IMR-90 (cell line): ENCODE measurements around the gene CCDC137. TPM values are rescaled to one million over a fixed set of nuclear protein-coding genes. Genes with fewer than 3 reads are reported as not detected.
A peak's percentile ranks its signal among the peaks of the same experiment; 100 is the strongest.

Experiments
- ATAC-seq: fragments of 200-7000 bp; cut with Tn5 transposase; 2 replicates; pipeline ENCODE4 v1.9.1; 2020; ENCODE audit warnings: low read depth, mild to moderate bottlenecking, moderate library complexity
- BruUV-seq: library from RNA; stranded (reverse); fragments of 400-500 nt; replicated peaks from 2 replicates; lab custom pipeline; 2021; lab: Mats Ljungman, UMichigan
- CTCF ChIA-PET: fragments of 300-600 bp; formaldehyde crosslinking; extraction: SDS; loops from one replicate; lab custom pipeline; 2021; ENCODE audit warnings: antibody characterized with exemption; lab: Yijun Ruan, JAX
- POLR2A ChIA-PET: fragments of 300-600 bp; sonication (Branson Sonifier 250); formaldehyde crosslinking; loops from one replicate; lab custom pipeline; 2022; ENCODE audit warnings: antibody characterized with exemption; ENCODE audit not compliant: unreplicated experiment; lab: Charles Lee
- DNase-seq: peaks from one replicate; pipeline ENCODE4 v3.0.0; 2013
- H2AFZ ChIP-seq: replicated peaks from 2 replicates; pipeline ENCODE3; 2013; ENCODE audit warnings: low read length, mild to moderate bottlenecking; ENCODE audit not compliant: poor library complexity
- H2AK5ac ChIP-seq: 2 replicates; pipeline ENCODE4 v1.6.1; 2013; ENCODE audit warnings: low read depth, low read length, inconsistent platforms
- H2AK9ac ChIP-seq: replicated peaks from 2 replicates; pipeline ENCODE3; 2013; ENCODE audit warnings: mild to moderate bottlenecking, low read depth, low read length, moderate library complexity; ENCODE audit not compliant: poor library complexity
- H2BK120ac ChIP-seq: 2 replicates; pipeline ENCODE4 v1.6.1; 2013; ENCODE audit warnings: low read depth, low read length, inconsistent platforms
- H2BK15ac ChIP-seq: 3 replicates; pipeline ENCODE4 v1.6.1; 2013; ENCODE audit warnings: low read depth, low read length, inconsistent platforms
- H2BK20ac ChIP-seq: 2 replicates; pipeline ENCODE4 v1.6.1; 2013; ENCODE audit warnings: low read depth, mild to moderate bottlenecking, inconsistent platforms, low read length, moderate library complexity
- H2BK5ac ChIP-seq: 2 replicates; pipeline ENCODE4 v1.6.1; 2013; ENCODE audit warnings: mild to moderate bottlenecking, low read depth, low read length, inconsistent platforms; ENCODE audit not compliant: poor library complexity, severe bottlenecking
- H3K14ac ChIP-seq: replicated peaks from 2 replicates; pipeline ENCODE4 v1.6.1; 2013; ENCODE audit warnings: low read depth, low read length, inconsistent platforms
- H3K18ac ChIP-seq: 2 replicates; pipeline ENCODE4 v1.6.1; 2013; ENCODE audit warnings: low read depth, low read length, control low read depth
- H3K23ac ChIP-seq: 2 replicates; pipeline ENCODE4 v1.6.1; 2013; ENCODE audit warnings: low read depth, low read length, inconsistent platforms
- H3K27ac ChIP-seq: 2 replicates; pipeline ENCODE4 v1.5.1; 2013; ENCODE audit warnings: mild to moderate bottlenecking, control low read depth, low read length; ENCODE audit not compliant: insufficient read depth
- H3K27me3 ChIP-seq: 2 replicates; pipeline ENCODE4 v1.6.1; 2013; ENCODE audit warnings: low read length; ENCODE audit not compliant: control insufficient read depth, insufficient read depth
- H3K36me3 ChIP-seq: 2 replicates; pipeline ENCODE4 v1.6.1; 2013; ENCODE audit warnings: low read length, mixed read lengths; ENCODE audit not compliant: control insufficient read depth, insufficient read depth
- H3K4ac ChIP-seq: 2 replicates; pipeline ENCODE4 v1.6.1; 2013; ENCODE audit warnings: low read depth, low read length, inconsistent platforms
- H3K4me1 ChIP-seq: 2 replicates; pipeline ENCODE4 v1.6.1; 2013; ENCODE audit warnings: low read length, mixed read lengths; ENCODE audit not compliant: control insufficient read depth, insufficient read depth
- H3K4me2 ChIP-seq: 2 replicates; pipeline ENCODE4 v1.6.1; 2013; ENCODE audit warnings: low read depth, mild to moderate bottlenecking, control low read depth, low read length, moderate library complexity
- H3K4me3 ChIP-seq: 2 replicates; pipeline ENCODE4 v1.5.1; 2013; ENCODE audit warnings: low read depth, mild to moderate bottlenecking, control low read depth, low read length, moderate library complexity; ENCODE audit not compliant: insufficient read depth
- H3K56ac ChIP-seq: 2 replicates; pipeline ENCODE4 v1.6.1; 2013; ENCODE audit warnings: low read length, inconsistent platforms; ENCODE audit not compliant: insufficient read depth; ENCODE audit errors: extremely low read depth
- H3K79me1 ChIP-seq, 2 experiments: 2 replicates each; pipeline ENCODE4 v1.6.1; 2013; ENCODE audit warnings: low read length in 2 of 2, inconsistent platforms in 1 of 2, low read depth in 1 of 2
- H3K9ac ChIP-seq: 2 replicates; pipeline ENCODE4 v1.6.1; 2013; ENCODE audit warnings: low read depth, low read length, control low read depth
- H3K9me1 ChIP-seq: 2 replicates; pipeline ENCODE4 v1.6.1; 2013; ENCODE audit warnings: low read length, inconsistent platforms; ENCODE audit not compliant: insufficient read depth
- H3K9me3 ChIP-seq: 2 replicates; pipeline ENCODE4 v1.6.1; 2013; ENCODE audit warnings: low read length; ENCODE audit not compliant: control insufficient read depth, insufficient read depth
- H4K20me1 ChIP-seq: 2 replicates; pipeline ENCODE4 v1.6.1; 2013; ENCODE audit warnings: low read length, inconsistent platforms; ENCODE audit not compliant: insufficient read depth
- H4K5ac ChIP-seq: 2 replicates; pipeline ENCODE4 v1.6.1; 2013; ENCODE audit warnings: mild to moderate bottlenecking, low read depth, low read length, control low read depth
- H4K8ac ChIP-seq, 2 experiments: 2 replicates each; pipeline ENCODE4 v1.6.1; 2013; ENCODE audit warnings: low read depth in 2 of 2, low read length in 2 of 2, control low read depth in 1 of 2, inconsistent platforms in 1 of 2
- H4K91ac ChIP-seq: 2 replicates; pipeline ENCODE4 v1.6.1; 2013; ENCODE audit warnings: low read depth, low read length, inconsistent platforms; ENCODE audit not compliant: insufficient read depth
- CEBPB ChIP-seq: IDR thresholded peaks from 2 replicates; pipeline ENCODE4 v1.6.1; 2012; ENCODE audit warnings: low read depth, low read length, improper control_type of control experiment
- CHD1 ChIP-seq: IDR thresholded peaks from 2 replicates; pipeline ENCODE4 v1.6.1; 2012; ENCODE audit warnings: low read depth, low read length, improper control_type of control experiment
- CTCF ChIP-seq: conservative IDR thresholded peaks from 2 replicates; pipeline ENCODE4 v1.5.1; 2012; ENCODE audit warnings: mild to moderate bottlenecking, low read depth, low read length, improper control_type of control experiment
- FOS ChIP-seq: fragments of 150-350 bp; IDR thresholded peaks from 2 replicates; pipeline ENCODE4 v1.6.1; 2016; ENCODE audit warnings: low read depth, low read length
- MAFK ChIP-seq: IDR thresholded peaks from 2 replicates; pipeline ENCODE4 v1.6.1; 2012; ENCODE audit warnings: low read depth, low read length, improper control_type of control experiment
- RAD21 ChIP-seq: IDR thresholded peaks from 2 replicates; pipeline ENCODE4 v1.6.1; 2012; ENCODE audit warnings: low read length, improper control_type of control experiment
- WGBS, 2 experiments: methylation state at CpG; one replicate each; pipeline versions ENCODE4 v1.1.5 to v1.1.7; 2013; ENCODE audit warnings: missing lambda C conversion rate in 2 of 2; ENCODE audit not compliant: insufficient read length in 1 of 2; ENCODE audit errors: extremely low coverage in 2 of 2; 5-methylcytosine and 5-hydroxymethylcytosine counted together
- dilution Hi-C: fragments of 300-500 bp; cut with HindIII; formaldehyde crosslinking; loops from one replicate; pipeline ENCODE4 v1.14.3; 2018; ENCODE audit warnings: low sequenced_read_pairs; ENCODE audit not compliant: unreplicated experiment
- in situ Hi-C: fragments of 300-500 bp; cut with MboI; formaldehyde crosslinking; loops from 3 replicates; pipeline ENCODE4 v1.14.3; 2019; ENCODE audit warnings: low sequenced_read_pairs, inconsistent platforms, mixed read lengths
- intact Hi-C: fragments of 100-400 bp; cut with micrococcal nuclease; formaldehyde crosslinking; loops from 2 replicates; pipeline ENCODE4 v1.10.0; 2022
- polyA plus RNA-seq, 3 experiments: library from polyadenylated mRNA; depleted of rRNA; stranded (reverse); fragments of >200 nt; gene quantifications; 2 replicates each; pipeline ENCODE4 v1.2.3, GENCODE V29; 2012; ENCODE audit warnings: low replicate concordance in 1 of 3
- total RNA-seq: library from RNA; depleted of rRNA; stranded (reverse); fragments of >200 nt; gene quantifications from 2 replicates; pipeline ENCODE4 v1.2.3, GENCODE V29; 2012

CCDC137 gene
- total and polyA plus RNA-seq, 2 of the 4 experiments (the other 2 are of a cell fraction), result 7.5 to 18.4 TPM

- intact Hi-C loops (no loop called here), in situ Hi-C loops (no loop called here), dilution Hi-C loops (no loop called here)
- Histone ChIP-seq H4K5ac (no peak overlapping the region), H4K91ac (no peak overlapping the region), H2AK9ac (no peak overlapping the region), H3K4me3 (peak overlapping the region; percentile 57; the same call in 1 of the 2 replicates), H2BK20ac (no peak overlapping the region), H4K8ac (no peak overlapping the region), H3K27me3 (no peaks in the 10 kb centered on the region), H3K14ac (no peak overlapping the region), H2BK5ac (no peak overlapping the region), H2AK5ac (no peak overlapping the region), H3K56ac (no peak overlapping the region), H3K36me3 (peaks cover 4% of the 10 kb centered on the region; the same call in 1 of the 2 replicates), H3K18ac (no peak overlapping the region), H2BK15ac (no peak overlapping the region), H3K4me2 (peak overlapping the region; percentile 88), H3K4ac (no peak overlapping the region), H3K9me1 (peaks cover 13% of the 10 kb centered on the region), H3K23ac (peak overlapping the region; percentile 15; the same call in 1 of the 2 replicates), H2AFZ (no peak overlapping the region), H3K4me1 (peaks cover 6% of the 10 kb centered on the region), H2BK120ac (no peak overlapping the region), H4K20me1 (peaks cover 54% of the 10 kb centered on the region), H3K9me3 (no peaks in the 10 kb centered on the region), H3K79me1 (peaks cover 3 to 32% of the 10 kb centered on the region in 2 experiments; a peak in 3 of 4 replicates), H3K9ac (0 out of 2 replicates have a peak overlapping the region, but pooled peaks have one; percentile 75), H3K27ac (no peak overlapping the region)
- 90% methylated on average over 2 of the region's 5 CpGs; no CpG with 5 or more reads in 1 of the 2 experiments for WGBS, 2 experiments
- TF ChIP-seq MAFK (no peak), CTCF (no peak), RAD21 (no peak), CHD1 (no peak), FOS (no peak), CEBPB (no peak)
- ChIA-PET POLR2A (no interaction called here), CTCF (no interaction called here)
- ATAC-seq (no peak), DNase-seq (no peak)
- TSS peak; percentile 67 for BruUV-seq
These were observed 31.1 kb upstream of the CCDC137 start for GRCh38 chr17:81635431-81635830.
